GM12878 (cell line): ENCODE measurements around the gene PHACTR1. TPM values are rescaled to one million over a fixed set of nuclear protein-coding genes. Genes with fewer than 3 reads are reported as not detected.

ENCODE experiments used
- ATAC-seq: fragments of 200-7000 bp; cut with Tn5 transposase; 3 replicates; pipeline ENCODE4 v1.9.1; 2020; ENCODE audit warnings: mild to moderate bottlenecking, moderate library complexity
- BruUV-seq: library from RNA; stranded (reverse); fragments of 400-500 nt; replicated peaks from 2 replicates; lab custom pipeline; 2021; lab: Mats Ljungman, UMichigan
- CTCF ChIA-PET: fragments of 300-600 bp; sonication (Branson Sonifier 250); formaldehyde crosslinking; extraction: SDS; loops from one replicate; lab custom pipeline; 2021; ENCODE audit warnings: inconsistent platforms; lab: Yijun Ruan, JAX
- POLR2A ChIA-PET: fragments of 350-600 bp; formaldehyde crosslinking; extraction: SDS; loops from one replicate; lab custom pipeline; 2021; ENCODE audit warnings: inconsistent platforms; lab: Charles Lee
- RAD21 ChIA-PET: fragments of 300-600 bp; sonication (Branson Sonifier 250); formaldehyde crosslinking; loops from one replicate; lab custom pipeline; 2023; ENCODE audit warnings: antibody characterized with exemption; ENCODE audit not compliant: unreplicated experiment; lab: Charles Lee
- SMC1A ChIA-PET: fragments of 300-600 bp; sonication (Branson Sonifier 250); formaldehyde crosslinking; loops from one replicate; lab custom pipeline; 2023; ENCODE audit not compliant: unreplicated experiment, uncharacterized antibody; lab: Charles Lee
- DNase-seq: peaks from one replicate; pipeline ENCODE4 v3.0.0-alpha.2; 2011; ENCODE audit warnings: low read depth, low spot score
- FAIRE-seq: peaks from 3 replicates; lab custom pipeline; 2011; peaks lifted over from hg19 to GRCh38; lab: Jason Lieb, UNC
- H2AFZ ChIP-seq: 2 replicates; pipeline ENCODE4 v1.6.0; 2011; ENCODE audit warnings: low read depth, low read length, control low read depth; ENCODE audit not compliant: control insufficient read depth
- H3K27ac ChIP-seq: 2 replicates; pipeline ENCODE4 v1.5.1; 2011; ENCODE audit warnings: control low read depth; ENCODE audit not compliant: control insufficient read depth, insufficient read depth
- H3K27me3 ChIP-seq, 2 experiments: replicated peaks in 1 of 2; 2 replicates each; pipeline versions ENCODE4 v1.6.0 to v1.6.1; 2011; ENCODE audit warnings: low read length in 1 of 2; ENCODE audit not compliant: control insufficient read depth in 2 of 2, insufficient read depth in 2 of 2
- H3K36me3 ChIP-seq, 2 experiments: 2 replicates each; pipeline ENCODE4 v1.5.1; 2011; ENCODE audit warnings: low read length in 1 of 2; ENCODE audit not compliant: control insufficient read depth in 2 of 2, insufficient read depth in 2 of 2
- H3K4me1 ChIP-seq: 2 replicates; pipeline ENCODE4 v1.6.1; 2011; ENCODE audit warnings: mild to moderate bottlenecking, low read length, moderate library complexity, mixed read lengths; ENCODE audit not compliant: control insufficient read depth, insufficient read depth
- H3K4me2 ChIP-seq: 2 replicates; pipeline ENCODE4 v1.6.0; 2011; ENCODE audit warnings: control low read depth; ENCODE audit not compliant: control insufficient read depth, insufficient read depth
- H3K4me3 ChIP-seq: fragments of 200-600 bp; sonication (generic); 2 replicates; pipeline ENCODE4 v1.5.1; 2016
- H3K79me2 ChIP-seq: 2 replicates; pipeline ENCODE4 v1.6.0; 2011; ENCODE audit warnings: low read length; ENCODE audit not compliant: control insufficient read depth, insufficient read depth
- H3K9ac ChIP-seq: 2 replicates; pipeline ENCODE4 v1.8.0; 2011; ENCODE audit warnings: low read length, control low read depth, mixed read lengths; ENCODE audit not compliant: control insufficient read depth, insufficient read depth
- H3K9me3 ChIP-seq: replicated peaks from 3 replicates; pipeline ENCODE4 v1.5.1; 2011; ENCODE audit warnings: mild to moderate bottlenecking, low read length; ENCODE audit not compliant: control insufficient read depth, insufficient read depth
- H4K20me1 ChIP-seq: 2 replicates; pipeline ENCODE4 v1.6.0; 2011; ENCODE audit not compliant: control insufficient read depth, insufficient read depth
- ATF3 ChIP-seq: IDR thresholded peaks from 2 replicates; pipeline ENCODE4 v1.6.1; 2011; ENCODE audit warnings: low read depth, mild to moderate bottlenecking, low read length, moderate library complexity, borderline replicate concordance; ENCODE audit errors: extremely low read depth
- BACH1 ChIP-seq: fragments of 450-650 bp; IDR thresholded peaks from 2 replicates; pipeline ENCODE4 v1.6.1; 2017; ENCODE audit warnings: mild to moderate bottlenecking, borderline replicate concordance
- MAX ChIP-seq: IDR thresholded peaks from 2 replicates; pipeline ENCODE4 v1.6.1; 2012; ENCODE audit warnings: low read depth, low read length, improper control_type of control experiment
- NFYB ChIP-seq: IDR thresholded peaks from 2 replicates; pipeline ENCODE4 v1.6.1; 2011; ENCODE audit warnings: low read depth, mild to moderate bottlenecking, low read length, improper control_type of control experiment, moderate library complexity; ENCODE audit not compliant: insufficient read depth
- POLR2AphosphoS2 ChIP-seq: IDR thresholded peaks from 2 replicates; pipeline ENCODE4 v1.6.1; 2011; ENCODE audit warnings: low read depth, mild to moderate bottlenecking, low read length, improper control_type of control experiment, moderate library complexity
- POLR2AphosphoS5 ChIP-seq: IDR thresholded peaks from 2 replicates; pipeline ENCODE4 v1.6.1; 2011; ENCODE audit warnings: mild to moderate bottlenecking, low read length, inconsistent platforms
- PRDM15 ChIP-seq: fragments of 450-650 bp; formaldehyde crosslinking; IDR thresholded peaks from 2 replicates; pipeline ENCODE4 v1.4.0; 2020; ENCODE audit warnings: mild to moderate bottlenecking, moderate library complexity
- SIN3A ChIP-seq: IDR thresholded peaks from 2 replicates; pipeline ENCODE4 v1.6.1; 2012; ENCODE audit warnings: low read depth, low read length, improper control_type of control experiment
- SKIL ChIP-seq: fragments of 450-650 bp; IDR thresholded peaks from 2 replicates; pipeline ENCODE4 v1.6.1; 2017; ENCODE audit warnings: mild to moderate bottlenecking, low read depth, inconsistent platforms; ENCODE audit not compliant: poor library complexity, severe bottlenecking
- ZNF622 ChIP-seq: fragments of 450-650 bp; IDR thresholded peaks from 2 replicates; pipeline ENCODE4 v1.6.1; 2017; ENCODE audit warnings: mild to moderate bottlenecking, inconsistent platforms
- WGBS: methylation state at CpG from one replicate; pipeline ENCODE4 v1.1.6; 2016; ENCODE audit warnings: low lambda C conversion rate; ENCODE audit not compliant: insufficient replicate concordance, insufficient coverage; ENCODE audit errors: missing lambda C conversion rate; 5-methylcytosine and 5-hydroxymethylcytosine counted together
- in situ Hi-C: fragments of 300-500 bp; cut with MboI; formaldehyde crosslinking; loops from 9 replicates; pipeline ENCODE4 v1.14.3; 2018; ENCODE audit warnings: mixed read lengths
- intact Hi-C: fragments of 100-400 bp; cut with micrococcal nuclease; formaldehyde crosslinking; loops from one replicate; pipeline ENCODE4 v1.14.2; 2022; ENCODE audit not compliant: unreplicated experiment
- polyA plus RNA-seq, 11 experiments: library from polyadenylated mRNA; depleted of rRNA in 4 of 11; unstranded in 6 of 11; stranded (reverse) in 5 of 11; fragments of >200 nt; fragmentation: Nextera tagmentation in 4 of 11; fragmentation: Illumina TruSeq in 1 of 11; extraction: Ambion mirVana in 4 of 11; extraction: Trizol in 1 of 11; gene quantifications; 1 replicate in 1 of 11; 2 replicates in 10 of 11; pipeline versions ENCODE4 v1.2.1 to v1.2.3, GENCODE V29; 2011 to 2016; ENCODE audit warnings: inconsistent platforms in 2 of 11, missing spikeins in 2 of 11, low read depth in 1 of 11
- total RNA-seq, 4 experiments: library from RNA; depleted of rRNA in 3 of 4; stranded (reverse); fragments of >200 nt in 3 of 4; fragmentation: Illumina TruSeq in 1 of 4; extraction: Trizol in 1 of 4; gene quantifications; 2 replicates each; pipeline versions ENCODE4 v1.2.1 to v1.2.3, GENCODE V29; 2013 to 2021

PHACTR1 gene
- total and polyA plus RNA-seq, 10 of the 15 experiments (the other 5 are each of a cell fraction or from before 2014, with no cell fraction given) = 34.2 to 94.6 (median 62.3) TPM

- no peak overlapping the region for H3K27ac ChIP-seq
- H4K20me1 ChIP-seq = no peaks in the 10 kb centered on the region
- intact Hi-C loops (no loop called here), in situ Hi-C loops (no loop called here)
- H3K9me3 ChIP-seq = no peaks in the 10 kb centered on the region
- no peaks in the 10 kb centered on the region for H3K4me1 ChIP-seq
- H3K27me3 ChIP-seq = peaks cover 0 to 2% of the 10 kb centered on the region in 2 experiments; a peak in 1 of 4 replicates
- no peak overlapping the region for H3K4me2 ChIP-seq
- ChIA-PET POLR2A (no interaction called here), CTCF (no interaction called here), RAD21 (no interaction called here), SMC1A (no interaction called here)
- H3K79me2 ChIP-seq = no peaks in the 10 kb centered on the region
- H3K4me3 ChIP-seq = no peak overlapping the region
- no peak for FAIRE-seq
- WGBS = 9% methylated on average over 9 of the region's 9 CpGs
- H2AFZ ChIP-seq = no peak overlapping the region
- ATAC-seq = no peak
- BruUV-seq = no TSS peak
- no peak for DNase-seq
- H3K36me3 ChIP-seq = no peaks in the 10 kb centered on the region
- no peak overlapping the region for H3K9ac ChIP-seq
- no peak for TF ChIP-seq ATF3
Measured at GRCh38 chr6:12769556-12770256, 53.1 kb downstream of the PHACTR1 start.

- ChIA-PET POLR2A (no interaction called here), RAD21 (no interaction called here), SMC1A (no interaction called here), CTCF (no interaction called here)
- no peak overlapping the region for H3K4me2 ChIP-seq
- peaks cover 0 to 2% of the 10 kb centered on the region in 2 experiments; a peak in 1 of 4 replicates for H3K27me3 ChIP-seq
- no peak for DNase-seq
- no peak overlapping the region for H3K4me3 ChIP-seq
- no peaks in the 10 kb centered on the region for H4K20me1 ChIP-seq
- no peaks in the 10 kb centered on the region for H3K9me3 ChIP-seq
- BruUV-seq = no TSS peak
- H3K4me1 ChIP-seq = no peaks in the 10 kb centered on the region
- no peak for FAIRE-seq
- H3K36me3 ChIP-seq = no peaks in the 10 kb centered on the region
- in situ Hi-C loops (no loop called here), intact Hi-C loops (no loop called here)
- no peak overlapping the region for H3K9ac ChIP-seq
- H3K27ac ChIP-seq = no peak overlapping the region
- no peak for ATAC-seq
- no peaks in the 10 kb centered on the region for H3K79me2 ChIP-seq
- no peak overlapping the region for H2AFZ ChIP-seq
- WGBS = 28% methylated on average over 3 of the region's 3 CpGs
- TF ChIP-seq MAX (no peak), BACH1 (no peak), NFYB (no peak), SIN3A (no peak), PRDM15 (no peak), POLR2AphosphoS2 (no peak), POLR2AphosphoS5 (no peak), ZNF622 (no peak), SKIL (no peak)
Measured at GRCh38 chr6:12772416-12772815, 55.8 kb downstream of the PHACTR1 start.
